Tibial nerve (tissue), 4 donors: ENCODE measurements around the gene TNRC18.

Experiments
- CTCF ChIP-seq, 5 experiments: fragments of 200-600 bp in 3 of 5; fragments of 450-650 bp in 2 of 5; sonication (generic) in 3 of 5; IDR thresholded peaks; one replicate each; pipeline ENCODE4 v1.5.1; 2016 to 2019; ENCODE audit warnings: antibody characterized with exemption in 5 of 5, mild to moderate bottlenecking in 3 of 5, moderate library complexity in 2 of 5
- EP300 ChIP-seq, 2 donors: sonication (generic); formaldehyde crosslinking; IDR thresholded peaks; one replicate each; pipeline ENCODE4 v1.6.1; 2017; ENCODE audit warnings: antibody characterized with exemption in 2 of 2, mild to moderate bottlenecking in 1 of 2
- POLR2A ChIP-seq, 2 donors: fragments of 450-650 bp; IDR thresholded peaks; one replicate each; pipeline ENCODE4 v1.6.1; 2017; ENCODE audit warnings: antibody characterized with exemption in 2 of 2, mild to moderate bottlenecking in 2 of 2, moderate library complexity in 2 of 2

GRCh38 chr7:5382281-5382892 is 41.2 kb downstream of the TNRC18 start:
- no peak for TF ChIP-seq POLR2A (IDR thresholded peaks at IDR 0.05)
- TF ChIP-seq CTCF (IDR thresholded peaks at IDR 0.05), result no peak
- TF ChIP-seq EP300 (IDR thresholded peaks at IDR 0.05), result no peak
